Neural crest cell (in vitro differentiated cells): ENCODE results near the gene DCP1A. TPM values are rescaled to one million over a fixed set of nuclear protein-coding genes. Genes with fewer than 3 reads are reported as not detected.

Experiments
- DNase-seq: peaks from one replicate; pipeline ENCODE4 v3.0.0; 2021; ENCODE audit warnings: low read depth, mixed read lengths, low spot score
- H3K27ac Mint-ChIP-seq: one replicate; pipeline ENCODE4 v1.8.0; 2021; ENCODE audit warnings: mild to moderate bottlenecking, mixed read lengths; ENCODE audit not compliant: unreplicated experiment
- H3K27me3 Mint-ChIP-seq: 2 replicates; pipeline ENCODE4 v1.8.0; 2021; ENCODE audit warnings: low read depth, mild to moderate bottlenecking, mixed read lengths
- H3K36me3 Mint-ChIP-seq: 2 replicates; pipeline ENCODE4 v1.8.0; 2021; ENCODE audit warnings: low read depth, mild to moderate bottlenecking, mixed read lengths
- H3K4me1 Mint-ChIP-seq: 2 replicates; pipeline ENCODE4 v1.8.0; 2021; ENCODE audit warnings: mixed read lengths
- H3K4me3 Mint-ChIP-seq: one replicate; pipeline ENCODE4 v1.8.0; 2021; ENCODE audit warnings: mild to moderate bottlenecking, mixed read lengths
- H3K9me3 Mint-ChIP-seq: 2 replicates; pipeline ENCODE4 v1.8.0; 2021; ENCODE audit warnings: mixed read lengths
- total RNA-seq: library from RNA; stranded (reverse); gene quantifications from 2 replicates; pipeline ENCODE4 v1.2.1, GENCODE V29; 2021
- TF ChIP-seq, protein P1 (sequence below): fragments of 200-600 bp; sonication (generic); conservative IDR thresholded peaks from 2 replicates; pipeline ENCODE4 v1.5.0; 2021; ENCODE audit warnings: antibody characterized with exemption, mild to moderate bottlenecking

DCP1A gene
- total RNA-seq, 1 donor from 2014 or later, result 30.0 TPM

GRCh38 chr3:53250881-53251605 is 96.3 kb downstream of the DCP1A start:
- Mint-ChIP-seq H3K36me3 (peaks cover 7% of the 10 kb centered on the region), H3K4me3 (peak overlapping the region; percentile 99), H3K4me1 (peaks cover 59% of the 10 kb centered on the region), H3K27ac (peak overlapping the region; percentile 29), H3K27me3 (no peaks in the 10 kb centered on the region), H3K9me3 (no peaks in the 10 kb centered on the region)
- no peak for DNase-seq
- TF ChIP-seq, protein P1, sequence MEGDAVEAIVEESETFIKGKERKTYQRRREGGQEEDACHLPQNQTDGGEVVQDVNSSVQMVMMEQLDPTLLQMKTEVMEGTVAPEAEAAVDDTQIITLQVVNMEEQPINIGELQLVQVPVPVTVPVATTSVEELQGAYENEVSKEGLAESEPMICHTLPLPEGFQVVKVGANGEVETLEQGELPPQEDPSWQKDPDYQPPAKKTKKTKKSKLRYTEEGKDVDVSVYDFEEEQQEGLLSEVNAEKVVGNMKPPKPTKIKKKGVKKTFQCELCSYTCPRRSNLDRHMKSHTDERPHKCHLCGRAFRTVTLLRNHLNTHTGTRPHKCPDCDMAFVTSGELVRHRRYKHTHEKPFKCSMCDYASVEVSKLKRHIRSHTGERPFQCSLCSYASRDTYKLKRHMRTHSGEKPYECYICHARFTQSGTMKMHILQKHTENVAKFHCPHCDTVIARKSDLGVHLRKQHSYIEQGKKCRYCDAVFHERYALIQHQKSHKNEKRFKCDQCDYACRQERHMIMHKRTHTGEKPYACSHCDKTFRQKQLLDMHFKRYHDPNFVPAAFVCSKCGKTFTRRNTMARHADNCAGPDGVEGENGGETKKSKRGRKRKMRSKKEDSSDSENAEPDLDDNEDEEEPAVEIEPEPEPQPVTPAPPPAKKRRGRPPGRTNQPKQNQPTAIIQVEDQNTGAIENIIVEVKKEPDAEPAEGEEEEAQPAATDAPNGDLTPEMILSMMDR, result no peak

DNA sequence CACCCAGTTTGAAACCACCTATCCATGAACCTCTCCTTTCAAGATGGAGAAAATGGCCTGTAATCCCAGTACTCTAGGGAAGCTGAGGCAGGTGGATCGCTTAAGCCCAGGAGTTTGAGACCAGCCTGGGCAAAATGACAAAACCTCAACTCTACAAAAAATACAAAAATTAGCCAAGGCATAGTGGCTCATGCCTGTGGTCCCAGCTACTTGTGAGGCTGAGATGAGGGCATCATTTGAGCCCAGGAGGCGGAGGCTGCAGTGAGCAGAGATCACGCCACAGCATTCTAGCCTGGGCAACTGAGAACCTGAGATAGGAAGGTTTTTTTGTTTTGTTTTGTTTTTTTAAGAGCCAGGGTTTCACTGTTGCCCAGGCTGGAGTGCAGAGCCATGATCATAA is 96.9 kb downstream of the DCP1A start:
- Mint-ChIP-seq H3K27me3 (no peaks in the 10 kb centered on the region), H3K36me3 (peaks cover 11% of the 10 kb centered on the region), H3K4me3 (peak overlapping the region; percentile 54), H3K4me1 (peaks cover 60% of the 10 kb centered on the region), H3K9me3 (no peaks in the 10 kb centered on the region), H3K27ac (no peak overlapping the region)
- no peak for DNase-seq
- TF ChIP-seq, protein P1, result no peak

- H3K27ac Mint-ChIP-seq, result no peak overlapping the region
- H3K36me3 Mint-ChIP-seq, result peaks cover 11% of the 10 kb centered on the region
- TF ChIP-seq, protein P1, result no peak
- peaks cover 61% of the 10 kb centered on the region for H3K4me1 Mint-ChIP-seq
- peak overlapping the region; percentile 52 for H3K4me3 Mint-ChIP-seq
- DNase-seq, result no peak
- no peaks in the 10 kb centered on the region for H3K27me3 Mint-ChIP-seq
- H3K9me3 Mint-ChIP-seq, result no peaks in the 10 kb centered on the region
Measured at GRCh38 chr3:53248161-53248560, 99.2 kb downstream of the DCP1A start.

- peaks cover 11% of the 10 kb centered on the region for H3K36me3 Mint-ChIP-seq
- TF ChIP-seq, protein P1, result no peak
- peak overlapping the region; percentile 52 for H3K4me3 Mint-ChIP-seq
- H3K4me1 Mint-ChIP-seq, result peaks cover 60% of the 10 kb centered on the region
- no peaks in the 10 kb centered on the region for H3K27me3 Mint-ChIP-seq
- no peaks in the 10 kb centered on the region for H3K9me3 Mint-ChIP-seq
- no peak for DNase-seq
- no peak overlapping the region for H3K27ac Mint-ChIP-seq
Measured at GRCh38 chr3:53247619-53248018, 99.7 kb downstream of the DCP1A start.

DNA sequence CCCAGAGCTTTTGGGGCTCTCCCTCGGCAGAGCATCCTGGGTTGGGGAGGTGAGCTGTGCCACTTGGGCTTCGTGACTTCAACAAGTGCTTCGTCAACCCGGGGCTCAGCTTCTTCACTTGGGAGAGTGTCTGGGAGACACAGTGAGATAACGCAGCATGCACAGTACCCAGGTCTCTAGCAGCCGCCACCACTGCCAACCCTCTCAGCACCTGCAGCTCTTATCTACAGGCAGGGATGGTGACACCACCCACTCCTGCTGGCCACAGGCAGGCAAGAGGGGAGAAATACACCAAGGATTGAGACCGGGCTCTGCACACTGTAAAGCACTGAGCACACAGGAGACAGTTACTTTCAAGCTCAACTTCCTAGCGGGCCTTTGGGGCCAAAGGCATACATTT is 103.1 kb downstream of the DCP1A start:
- DNase-seq, result no peak

More for the DNA sequence above, 103.1 kb downstream of the DCP1A start:
- no peak overlapping the region for H3K4me3 Mint-ChIP-seq
- no peaks in the 10 kb centered on the region for H3K9me3 Mint-ChIP-seq
- H3K27ac Mint-ChIP-seq, result peak overlapping the region; percentile 43
- H3K36me3 Mint-ChIP-seq, result peaks cover 11% of the 10 kb centered on the region
- peaks cover 42% of the 10 kb centered on the region for H3K4me1 Mint-ChIP-seq
- TF ChIP-seq, protein P1, result no peak
- no peaks in the 10 kb centered on the region for H3K27me3 Mint-ChIP-seq
